ENCODE data around the gene THSD1. TPM values are rescaled to one million over a fixed set of nuclear protein-coding genes. Genes with fewer than 3 reads are reported as not detected.

THSD1 gene
- total RNA-seq (under 1 TPM; 0.26 to 0.63 (median 0.47) TPM), total RNA-seq (0.27 to 1.6 (median 0.93) reads per million in 29 experiments)
- 0.79 TPM for total RNA-seq (2013)

GRCh38 chr13:52405767-52406494, at the start of gene THSD1:
THSD1 (minus strand) TSS chr13:52406172; CDS start chr13:52402600, 3,572 bp downstream.
- H3K27ac ChIP-seq (ENCODE audit: low read length) = no peak within 1 kb of the TSS
- POLR2A ChIA-PET = no interaction called here
- Mint-ChIP-seq H3K9me3 (no peaks in the 10 kb centered on the region), H3K4me1 (peaks cover 19 to 25% (median 22%) of the 10 kb centered on the region in 3 donors), H3K4me3 (peak within 1 kb of the TSS; percentile 59 to 78 (median 59)), H3K27ac (no peak within 1 kb of the TSS), H3K27me3 (peaks cover 23 to 24% of the 10 kb centered on the region in 2 donors), H3K36me3 (peaks cover 9% of the 10 kb centered on the region)
- H3K27me3 ChIP-seq (replicated peaks in 1 of 2; ENCODE audit: control insufficient read depth in 2 of 2, extremely low read depth in 1 of 2, insufficient read depth in 2 of 2, low read length in 1 of 2) = peaks cover 0 to 16% of the 10 kb centered on the region in 2 experiments
- WGBS (ENCODE audit: insufficient coverage) = 2% methylated on average over 65 of the region's 68 CpGs
- no peaks in the 10 kb centered on the region for H3K9me3 ChIP-seq
- H3K4me1 ChIP-seq (ENCODE audit: control insufficient read depth in 1 of 2, extremely low read depth in 1 of 2, insufficient read depth in 2 of 2, low read length in 2 of 2) = peaks cover 13 to 19% of the 10 kb centered on the region in 2 experiments
- CTCF ChIA-PET = interaction anchor here in 1 of 2 donors (0.6 kb wide), 1 partner anchor 246 kb away, joined by 3 read pairs; no protein-coding TSS in a partner anchor
- ATAC-seq (replicated peaks in 1 of 4) = peak; percentile 51 to 68 (median 62)
- H3K36me3 ChIP-seq (ENCODE audit: control insufficient read depth in 2 of 2, extremely low read depth in 1 of 2, insufficient read depth in 1 of 2, low read length in 1 of 2) = no peaks in the 10 kb centered on the region
- DNase-seq = peak in 11 of 35 experiments; percentile 1 to 17 (median 8)
- peak within 1 kb of the TSS; percentile 38 to 82 for H3K4me3 ChIP-seq (ENCODE audit: control insufficient read depth in 1 of 2, extremely low read depth in 1 of 2, low read length in 1 of 2)

- Histone ChIP-seq H3K4me1 (ENCODE audit: control insufficient read depth in 1 of 2, extremely low read depth in 1 of 2, insufficient read depth in 2 of 2, low read length in 2 of 2) (peaks cover 13% of the 10 kb centered on the region in 2 experiments), H3K27ac (ENCODE audit: low read length) (peak overlapping the region; percentile 92), H3K9me3 (no peaks in the 10 kb centered on the region), H3K4me3 (ENCODE audit: control insufficient read depth in 1 of 2, extremely low read depth in 1 of 2, low read length in 1 of 2) (peak overlapping the region; percentile 84 to 89), H3K27me3 (replicated peaks in 1 of 2; ENCODE audit: control insufficient read depth in 2 of 2, extremely low read depth in 1 of 2, insufficient read depth in 2 of 2, low read length in 1 of 2) (no peaks in the 10 kb centered on the region), H3K36me3 (ENCODE audit: control insufficient read depth in 2 of 2, extremely low read depth in 1 of 2, insufficient read depth in 1 of 2, low read length in 1 of 2) (peaks cover 0 to 3% of the 10 kb centered on the region in 2 donors)
- DNase-seq = peak in 33 of 35 experiments; percentile 21 to 85 (median 61)
- Mint-ChIP-seq H3K27ac (peak overlapping the region; percentile 78 to 85), H3K4me3 (peak overlapping the region; percentile 95), H3K9me3 (no peaks in the 10 kb centered on the region), H3K36me3 (peaks cover 3% of the 10 kb centered on the region), H3K4me1 (peaks cover 35 to 41% (median 38%) of the 10 kb centered on the region in 3 donors), H3K27me3 (no peaks in the 10 kb centered on the region)
- POLR2A ChIA-PET = no interaction called here
- WGBS (ENCODE audit: insufficient coverage) = 0% methylated on average over 36 of the region's 37 CpGs
- CTCF ChIA-PET = interaction anchor here in 1 of 2 donors (0.7 kb wide), 1 partner anchor 112 kb away, joined by 3 read pairs; no protein-coding TSS in a partner anchor
- ATAC-seq (replicated peaks in 1 of 4) = peak; percentile 45 to 61 (median 54)
These were observed 49.7 kb upstream of the THSD1 start for GRCh38 chr13:52455677-52456041.

- Histone ChIP-seq H3K27ac (ENCODE audit: low read length) (peak within 1 kb of the TSS; percentile 92), H3K27me3 (replicated peaks in 1 of 2; ENCODE audit: control insufficient read depth in 2 of 2, extremely low read depth in 1 of 2, insufficient read depth in 2 of 2, low read length in 1 of 2) (no peaks in the 10 kb centered on the region), H3K36me3 (ENCODE audit: control insufficient read depth in 2 of 2, extremely low read depth in 1 of 2, insufficient read depth in 1 of 2, low read length in 1 of 2) (peaks cover 0 to 3% of the 10 kb centered on the region in 2 donors), H3K4me1 (ENCODE audit: control insufficient read depth in 1 of 2, extremely low read depth in 1 of 2, insufficient read depth in 2 of 2, low read length in 2 of 2) (peaks cover 14% of the 10 kb centered on the region in 2 experiments), H3K9me3 (no peaks in the 10 kb centered on the region), H3K4me3 (ENCODE audit: control insufficient read depth in 1 of 2, extremely low read depth in 1 of 2, low read length in 1 of 2) (peak within 1 kb of the TSS; percentile 84 to 89)
- WGBS (ENCODE audit: insufficient coverage) = 0% methylated on average over 54 of the region's 56 CpGs
- Mint-ChIP-seq H3K4me1 (peaks cover 33 to 41% (median 38%) of the 10 kb centered on the region in 3 donors), H3K27me3 (no peaks in the 10 kb centered on the region), H3K36me3 (peaks cover 2% of the 10 kb centered on the region), H3K4me3 (peak within 1 kb of the TSS; percentile 95), H3K27ac (peak within 1 kb of the TSS; percentile 99 to 100), H3K9me3 (no peaks in the 10 kb centered on the region)
- CTCF ChIA-PET = no interaction called here
- peak; percentile 86 to 96 (median 92) for DNase-seq
- peak; percentile 84 to 89 (median 88) for ATAC-seq (replicated peaks in 1 of 4)
- POLR2A ChIA-PET = no interaction called here
These were observed 49.1 kb upstream of the THSD1 start, which contains the start of gene CKAP2 for GRCh38 chr13:52454820-52455676. CKAP2 (plus strand) TSS chr13:52455478; CDS start chr13:52455557, 79 bp downstream.

GRCh38 chr13:52454459-52454819, 48.5 kb upstream of the THSD1 start:
- no peaks in the 10 kb centered on the region for H3K9me3 Mint-ChIP-seq
- H3K27me3 Mint-ChIP-seq = no peaks in the 10 kb centered on the region
- H3K27me3 ChIP-seq (replicated peaks in 1 of 2; ENCODE audit: control insufficient read depth in 2 of 2, extremely low read depth in 1 of 2, insufficient read depth in 2 of 2, low read length in 1 of 2) = no peaks in the 10 kb centered on the region
- peaks cover 2% of the 10 kb centered on the region for H3K36me3 Mint-ChIP-seq
- no peaks in the 10 kb centered on the region for H3K9me3 ChIP-seq
- peaks cover 0 to 3% of the 10 kb centered on the region in 2 donors for H3K36me3 ChIP-seq (ENCODE audit: control insufficient read depth in 2 of 2, extremely low read depth in 1 of 2, insufficient read depth in 1 of 2, low read length in 1 of 2)
- H3K4me3 ChIP-seq (ENCODE audit: control insufficient read depth in 1 of 2, extremely low read depth in 1 of 2, low read length in 1 of 2) = peak overlapping the region; percentile 84 to 89
- peak in 13 of 35 experiments; percentile 3 to 56 (median 12) for DNase-seq
- ATAC-seq (replicated peaks in 1 of 4) = peak in 1 of 4 experiments; percentile 0
- WGBS (ENCODE audit: insufficient coverage) = 8% methylated on average over 3 of the region's 8 CpGs
- peak overlapping the region; percentile 95 for H3K4me3 Mint-ChIP-seq
- peak overlapping the region; percentile 92 for H3K27ac ChIP-seq (ENCODE audit: low read length)
- peaks cover 37 to 45% (median 41%) of the 10 kb centered on the region in 3 donors for H3K4me1 Mint-ChIP-seq
- CTCF ChIA-PET = no interaction called here
- H3K4me1 ChIP-seq (ENCODE audit: control insufficient read depth in 1 of 2, extremely low read depth in 1 of 2, insufficient read depth in 2 of 2, low read length in 2 of 2) = peaks cover 14 to 15% of the 10 kb centered on the region in 2 experiments
- POLR2A ChIA-PET = no interaction called here
- H3K27ac Mint-ChIP-seq = peak overlapping the region; percentile 99 to 100

- no CpG with 5 or more reads among the region's 2 CpGs for WGBS (ENCODE audit: insufficient coverage)
- Mint-ChIP-seq H3K27ac (no peak overlapping the region), H3K9me3 (no peaks in the 10 kb centered on the region), H3K4me1 (peaks cover 51 to 56% (median 53%) of the 10 kb centered on the region in 3 donors), H3K4me3 (no peak overlapping the region), H3K27me3 (no peaks in the 10 kb centered on the region), H3K36me3 (peaks cover 2% of the 10 kb centered on the region)
- no peaks in the 10 kb centered on the region for H3K27me3 ChIP-seq (replicated peaks in 1 of 2; ENCODE audit: control insufficient read depth in 2 of 2, extremely low read depth in 1 of 2, insufficient read depth in 2 of 2, low read length in 1 of 2)
- ChIA-PET POLR2A (no interaction called here), CTCF (interaction anchor here in 1 of 2 donors (0.8 kb wide), 1 partner anchor 8 kb away, joined by 3 read pairs; no protein-coding TSS in a partner anchor)
- ATAC-seq (replicated peaks in 1 of 4) = no peak
- H3K36me3 ChIP-seq (ENCODE audit: control insufficient read depth in 2 of 2, extremely low read depth in 1 of 2, insufficient read depth in 1 of 2, low read length in 1 of 2) = peaks cover 0 to 3% of the 10 kb centered on the region in 2 donors
- H3K9me3 ChIP-seq = no peaks in the 10 kb centered on the region
- peaks cover 24 to 29% of the 10 kb centered on the region in 2 experiments for H3K4me1 ChIP-seq (ENCODE audit: control insufficient read depth in 1 of 2, extremely low read depth in 1 of 2, insufficient read depth in 2 of 2, low read length in 2 of 2)
- H3K4me3 ChIP-seq (ENCODE audit: control insufficient read depth in 1 of 2, extremely low read depth in 1 of 2, low read length in 1 of 2) = no peak overlapping the region
- DNase-seq = no peak
- H3K27ac ChIP-seq (ENCODE audit: low read length) = no peak overlapping the region
These were observed 46.5 kb upstream of the THSD1 start for GRCh38 chr13:52452470-52452869.

Data from T-cell (primary cell).